Peyer's patch (tissue), 4 donors: ENCODE data around the gene ZGPAT.

Source experiments
- CTCF ChIP-seq, 6 experiments: fragments of 450-650 bp in 4 of 6; fragments of 200-600 bp in 2 of 6; sonication (generic) in 1 of 6; IDR thresholded peaks; one replicate each; pipeline ENCODE4 v1.5.1; 2017 to 2019; ENCODE audit warnings: antibody characterized with exemption in 6 of 6, mild to moderate bottlenecking in 3 of 6, moderate library complexity in 1 of 6
- POLR2A ChIP-seq, 2 donors: fragments of 450-650 bp; IDR thresholded peaks; one replicate each; pipeline ENCODE4 v1.5.1; 2017; ENCODE audit warnings: antibody characterized with exemption in 2 of 2, mild to moderate bottlenecking in 2 of 2, moderate library complexity in 2 of 2

GRCh38 chr20:63702751-63703470 lies 4.9 kb upstream of the ZGPAT start:
- TF ChIP-seq CTCF (IDR thresholded peaks at IDR 0.05) (no peak), POLR2A (IDR thresholded peaks at IDR 0.05) (no peak)
